MCF 10A (cell line): ENCODE results near the gene RCOR1. TPM values are rescaled to one million over a fixed set of nuclear protein-coding genes. Genes with fewer than 3 reads are reported as not detected.

Source experiments
- BruUV-seq: library from RNA; stranded (reverse); fragments of 400-500 nt; replicated peaks from 2 replicates; lab custom pipeline; 2021; lab: Mats Ljungman, UMichigan
- CTCF ChIA-PET: fragments of 300-600 bp; sonication (Branson Sonifier 250); formaldehyde crosslinking; extraction: SDS; loops from one replicate; lab custom pipeline; 2021; ENCODE audit warnings: antibody characterized with exemption, inconsistent platforms; lab: Yijun Ruan, JAX
- POLR2A ChIA-PET: fragments of 300-600, 350-650 bp; sonication (Branson Sonifier 250); formaldehyde crosslinking; extraction: SDS; loops from one replicate; lab custom pipeline; 2020; ENCODE audit warnings: antibody characterized with exemption, inconsistent platforms; lab: Yijun Ruan, JAX
- DNase-seq: peaks from one replicate; pipeline ENCODE4 v3.0.0-alpha.2; 2018; ENCODE audit not compliant: unreplicated experiment
- H3K27ac Mint-ChIP-seq: one replicate; pipeline ENCODE4 v1.8.0; 2022; ENCODE audit warnings: mild to moderate bottlenecking, low read depth, mixed read lengths; ENCODE audit not compliant: unreplicated experiment
- H3K27me3 Mint-ChIP-seq: one replicate; pipeline ENCODE4 v1.8.0; 2022; ENCODE audit warnings: mixed read lengths; ENCODE audit not compliant: insufficient read depth, unreplicated experiment
- H3K36me3 Mint-ChIP-seq: one replicate; pipeline ENCODE4 v1.8.0; 2022; ENCODE audit warnings: mild to moderate bottlenecking, moderate library complexity, mixed read lengths; ENCODE audit not compliant: insufficient read depth, unreplicated experiment
- H3K4me1 Mint-ChIP-seq: one replicate; pipeline ENCODE4 v1.8.0; 2022; ENCODE audit warnings: mixed read lengths; ENCODE audit not compliant: insufficient read depth, unreplicated experiment
- H3K4me3 Mint-ChIP-seq: one replicate; pipeline ENCODE4 v1.8.0; 2022; ENCODE audit warnings: mild to moderate bottlenecking, moderate library complexity, mixed read lengths; ENCODE audit not compliant: unreplicated experiment
- H3K9me3 Mint-ChIP-seq: one replicate; pipeline ENCODE4 v1.8.0; 2022; ENCODE audit warnings: mixed read lengths; ENCODE audit not compliant: unreplicated experiment
- CTCF ChIP-seq: fragments of 200-600 bp; IDR thresholded peaks from one replicate; pipeline ENCODE4 v1.8.0; 2022; ENCODE audit warnings: antibody characterized with exemption, mild to moderate bottlenecking; ENCODE audit not compliant: unreplicated experiment
- intact Hi-C: fragments of 100-400 bp; cut with micrococcal nuclease; formaldehyde crosslinking; loops from 2 replicates; pipeline ENCODE4 v1.14.1; 2022
- total RNA-seq: library from RNA; stranded (reverse); gene quantifications from 2 replicates; pipeline ENCODE4 v1.2.3, GENCODE V29; 2022

Gene RCOR1
- total RNA-seq, 1 experiment from 2014 or later: 45.6 TPM

GRCh38 chr14:102693006-102693755, 100.7 kb downstream of the RCOR1 start:
- DNase-seq: no peak
- TF ChIP-seq CTCF: no peak
- H3K36me3 Mint-ChIP-seq: peaks cover 18% of the 10 kb centered on the region
- ChIA-PET POLR2A (interaction anchor here (1.7 to 1.9 kb wide), 2 partner anchors 99 to 166 kb away, joined by 4 to 10 read pairs; no protein-coding TSS in a partner anchor), CTCF (interaction anchor here (0.6 to 2.8 kb wide), 14 partner anchors 8 to 277 kb away, joined by 3 to 12 read pairs (median 4); no protein-coding TSS in a partner anchor)
- no TSS peak for BruUV-seq
- H3K27me3 Mint-ChIP-seq: no peaks in the 10 kb centered on the region
- H3K4me1 Mint-ChIP-seq: peaks cover 33% of the 10 kb centered on the region
- no peaks in the 10 kb centered on the region for H3K9me3 Mint-ChIP-seq
- intact Hi-C loops: loop anchor here (5.0 to 10.0 kb wide), 2 partner anchors 171 to 382 kb away; no protein-coding TSS in a partner anchor
- peak overlapping the region; percentile 55 for H3K27ac Mint-ChIP-seq
- H3K4me3 Mint-ChIP-seq: no peak overlapping the region

GRCh38 chr14:102694530-102695166, 102.2 kb downstream of the RCOR1 start:
- Mint-ChIP-seq H3K27ac (no peak overlapping the region), H3K4me1 (peaks cover 27% of the 10 kb centered on the region), H3K27me3 (no peaks in the 10 kb centered on the region), H3K4me3 (no peak overlapping the region), H3K36me3 (peaks cover 18% of the 10 kb centered on the region), H3K9me3 (no peaks in the 10 kb centered on the region)
- peak; percentile 54 for TF ChIP-seq CTCF
- ChIA-PET CTCF (interaction anchor here (0.6 to 2.8 kb wide), 23 partner anchors 8 to 642 kb away, joined by 3 to 12 read pairs (median 4); partner anchors contain the start of gene ANKRD9), POLR2A (interaction anchor here (0.6 to 1.9 kb wide), 10 partner anchors 9 to 213 kb away, joined by 3 to 10 read pairs (median 4); no protein-coding TSS in a partner anchor)
- intact Hi-C loops: loop anchor here (2.0 to 10.0 kb wide), 3 partner anchors 100 to 380 kb away; no protein-coding TSS in a partner anchor
- peak; percentile 76 for DNase-seq
- no TSS peak for BruUV-seq

GRCh38 chr14:102695167-102695555, 102.7 kb downstream of the RCOR1 start:
- peaks cover 32% of the 10 kb centered on the region for H3K4me1 Mint-ChIP-seq
- intact Hi-C loops: loop anchor here (2.0 to 10.0 kb wide), 2 partner anchors 100 to 380 kb away; no protein-coding TSS in a partner anchor
- H3K36me3 Mint-ChIP-seq: peaks cover 18% of the 10 kb centered on the region
- DNase-seq: no peak
- no peak for TF ChIP-seq CTCF
- CTCF ChIA-PET: interaction anchor here (0.6 to 2.8 kb wide), 19 partner anchors 9 to 379 kb away, joined by 3 to 12 read pairs (median 4); partner anchors contain the start of gene ANKRD9
- BruUV-seq: no TSS peak
- H3K9me3 Mint-ChIP-seq: no peaks in the 10 kb centered on the region
- H3K27me3 Mint-ChIP-seq: no peaks in the 10 kb centered on the region
- no peak overlapping the region for H3K4me3 Mint-ChIP-seq
- H3K27ac Mint-ChIP-seq: no peak overlapping the region
- POLR2A ChIA-PET: interaction anchor here (0.6 to 1.9 kb wide), 10 partner anchors 9 to 213 kb away, joined by 3 to 10 read pairs (median 4); no protein-coding TSS in a partner anchor
